H1 (cell line): ENCODE data around the gene LYZ. TPM values are rescaled to one million over a fixed set of nuclear protein-coding genes. Genes with fewer than 3 reads are reported as not detected.

Experiments
- ATF2 ChIP-seq: IDR thresholded peaks from 2 replicates; pipeline ENCODE4 v1.6.1; 2012; ENCODE audit warnings: low read length, inconsistent platforms
- CBX8 ChIP-seq: fragments of 300-800, 300-1000 bp; sonication (generic); IDR thresholded peaks from 2 replicates; pipeline ENCODE4 v1.7.1; 2016; ENCODE audit warnings: low read depth, low read length, borderline replicate concordance
- CHD7 ChIP-seq: fragments of 300-600 bp; sonication (generic); IDR thresholded peaks from 2 replicates; pipeline ENCODE4 v1.7.1; 2012; ENCODE audit warnings: low read length, moderate library complexity, mild to moderate bottlenecking, inconsistent platforms; ENCODE audit not compliant: insufficient replicate concordance
- HDAC2 ChIP-seq, 2 experiments: fragments of 300-600 bp in 1 of 2; sonication (generic) in 1 of 2; IDR thresholded peaks; 2 replicates each; pipeline ENCODE4 v1.6.1; 2011 to 2012; ENCODE audit warnings: low read depth in 2 of 2, low read length in 2 of 2, mild to moderate bottlenecking in 2 of 2, moderate library complexity in 2 of 2, borderline replicate concordance in 1 of 2, inconsistent platforms in 1 of 2
- SP2 ChIP-seq: IDR thresholded peaks from 2 replicates; pipeline ENCODE4 v1.6.1; 2012; ENCODE audit warnings: mild to moderate bottlenecking, low read length, inconsistent platforms
- polyA plus RNA-seq, 7 experiments: library from polyadenylated mRNA; depleted of rRNA in 3 of 7; stranded (reverse) in 5 of 7; unstranded in 2 of 7; fragments of >200 nt in 5 of 7; fragments of 200-250 nt in 2 of 7; gene quantifications; 1 replicate in 5 of 7; 2 replicates in 1 of 7; 4 replicates in 1 of 7; pipeline versions ENCODE4 v1.2.1 to v1.2.3, GENCODE V29; 2011 to 2013; ENCODE audit warnings: missing spikeins in 2 of 7, mixed read lengths in 2 of 7
- total RNA-seq: library from RNA; stranded (reverse); fragmentation: NEBNext Ultra II Directional; extraction: Animal tissue kit (Norgen Biotek cat#: 25700); gene quantifications from 2 replicates; pipeline ENCODE4 v1.2.1, GENCODE V29; 2021
- TF ChIP-seq, protein P1 (sequence below): IDR thresholded peaks from 2 replicates; pipeline ENCODE4 v1.6.1; 2012; ENCODE audit warnings: inconsistent platforms

LYZ gene
- total and polyA plus RNA-seq, 2 of the 8 experiments (the other 6 are each of a cell fraction or from before 2014, with no cell fraction given): not detected

GRCh38 chr12:69354556-69355187 is 6.5 kb downstream of the LYZ start (continued):
- TF ChIP-seq CHD7 (no peak), SP2 (no peak), ATF2 (no peak), HDAC2 (IDR thresholded peaks at IDR 0.05; ENCODE audit: borderline replicate concordance in 1 of 2, low read depth in 2 of 2, low read length in 2 of 2) (no peak), CBX8 (no peak)
- TF ChIP-seq, protein P1, sequence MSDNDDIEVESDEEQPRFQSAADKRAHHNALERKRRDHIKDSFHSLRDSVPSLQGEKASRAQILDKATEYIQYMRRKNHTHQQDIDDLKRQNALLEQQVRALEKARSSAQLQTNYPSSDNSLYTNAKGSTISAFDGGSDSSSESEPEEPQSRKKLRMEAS: 0 out of 2 replicates have a peak, but pooled peaks have one; percentile 33
